T-helper 17 cell (primary cell): ENCODE measurements around the gene HIPK3. TPM values are rescaled to one million over a fixed set of nuclear protein-coding genes. Genes with fewer than 3 reads are reported as not detected.
"Not testable (repeated sequence)": the region's sequence is repeated elsewhere in the genome, so short reads cannot be mapped to it uniquely, and the experiment has no call there.

ENCODE experiments used
- ATAC-seq: fragments of 150-1000 bp; cut with Tn5 transposase; 2 replicates; pipeline ENCODE4 v1.10.0; 2021; ENCODE audit warnings: mild to moderate bottlenecking, moderate library complexity
- DNase-seq, 3 donors: peaks; one replicate each; pipeline versions ENCODE4 v3.0.0 to v3.0.0-alpha.2; 2020 to 2021
- H3K9me3 ChIP-seq: one replicate; pipeline ENCODE4 v1.7.0; 2013; ENCODE audit warnings: low read length, mild to moderate bottlenecking; ENCODE audit not compliant: control insufficient read depth, poor library complexity, severe bottlenecking
- H3K27ac Mint-ChIP-seq: one replicate; pipeline ENCODE4 v1.8.0; 2022; ENCODE audit warnings: mild to moderate bottlenecking, moderate library complexity, mixed read lengths
- H3K27me3 Mint-ChIP-seq: one replicate; pipeline ENCODE4 v1.8.0; 2022; ENCODE audit warnings: mixed read lengths
- H3K36me3 Mint-ChIP-seq: one replicate; pipeline ENCODE4 v1.8.0; 2022; ENCODE audit warnings: low read depth, mixed read lengths
- H3K4me1 Mint-ChIP-seq: one replicate; pipeline ENCODE4 v1.8.0; 2022; ENCODE audit warnings: mild to moderate bottlenecking, mixed read lengths
- H3K4me3 Mint-ChIP-seq: one replicate; pipeline ENCODE4 v1.8.0; 2022; ENCODE audit warnings: mild to moderate bottlenecking, moderate library complexity, mixed read lengths
- total RNA-seq, 4 donors: library from RNA in 2 of 4; stranded (reverse) in 2 of 4; gene quantifications; one replicate each; pipeline ENCODE4 v1.2.3 and lab custom pipeline; 2022 to 2026

The HIPK3 gene
- total RNA-seq, 2 donors from 2014 or later, result 59.7 to 64.1 TPM

DNA sequence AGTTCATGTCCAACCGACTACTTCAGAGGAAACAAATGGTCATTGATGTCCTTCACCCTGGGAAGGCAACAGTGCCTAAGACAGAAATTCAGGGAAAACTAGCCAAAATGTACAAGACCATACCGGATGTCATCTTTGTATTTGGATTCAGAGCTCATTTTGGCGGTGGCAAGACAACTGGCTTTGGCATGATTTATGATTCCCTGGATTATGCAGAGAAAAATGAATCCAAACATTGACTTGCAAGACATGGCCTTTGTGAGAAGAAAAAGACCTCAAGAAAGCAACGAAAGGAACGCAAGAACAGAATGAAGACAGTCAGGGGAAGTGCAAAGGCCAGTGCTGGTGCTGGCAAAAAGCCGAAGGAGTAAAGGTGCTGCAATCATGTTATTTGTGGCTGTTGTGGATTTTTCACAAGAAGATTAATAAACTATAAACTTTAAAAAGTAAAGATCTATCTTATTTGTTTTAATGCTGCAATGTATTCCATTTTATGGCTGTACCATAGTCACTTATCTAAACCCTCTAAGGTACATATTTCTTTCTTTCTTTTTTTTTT, 20.1 kb upstream of the HIPK3 start:
- Mint-ChIP-seq H3K27me3 (no peaks in the 10 kb centered on the region), H3K27ac (no peak overlapping the region), H3K4me3 (no peak overlapping the region), H3K4me1 (no peaks in the 10 kb centered on the region), H3K36me3 (no peaks in the 10 kb centered on the region)
- no peak for ATAC-seq
- no peaks in the 10 kb centered on the region for H3K9me3 ChIP-seq
- no peak for DNase-seq

DNA sequence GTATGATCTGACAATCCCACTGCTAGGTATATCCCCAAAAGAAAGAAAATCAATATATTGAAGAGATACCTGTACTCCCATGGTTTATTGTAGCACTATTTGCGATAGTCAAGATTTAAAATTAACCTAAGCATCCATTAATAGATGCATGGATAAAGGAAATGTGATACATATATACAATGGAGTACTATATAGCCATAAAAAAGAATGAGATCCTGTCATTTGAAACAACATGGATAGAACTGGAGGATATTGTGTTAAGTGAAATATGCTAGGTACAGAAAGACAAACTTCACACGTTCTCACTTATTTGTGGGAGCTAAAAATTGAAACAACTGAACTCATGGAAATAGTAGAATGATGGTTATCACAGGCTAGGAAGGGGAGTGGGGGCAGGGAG, 14.6 kb upstream of the HIPK3 start:
- H3K4me1 Mint-ChIP-seq, result no peaks in the 10 kb centered on the region
- DNase-seq (no peak), ATAC-seq (no peak)
- no peak overlapping the region for H3K4me3 Mint-ChIP-seq
- H3K27me3 Mint-ChIP-seq, result peaks cover 9% of the 10 kb centered on the region
- H3K27ac Mint-ChIP-seq, result no peak overlapping the region
- no peaks in the 10 kb centered on the region for H3K9me3 ChIP-seq
- peaks cover under 1% of the 10 kb centered on the region for H3K36me3 Mint-ChIP-seq

DNA sequence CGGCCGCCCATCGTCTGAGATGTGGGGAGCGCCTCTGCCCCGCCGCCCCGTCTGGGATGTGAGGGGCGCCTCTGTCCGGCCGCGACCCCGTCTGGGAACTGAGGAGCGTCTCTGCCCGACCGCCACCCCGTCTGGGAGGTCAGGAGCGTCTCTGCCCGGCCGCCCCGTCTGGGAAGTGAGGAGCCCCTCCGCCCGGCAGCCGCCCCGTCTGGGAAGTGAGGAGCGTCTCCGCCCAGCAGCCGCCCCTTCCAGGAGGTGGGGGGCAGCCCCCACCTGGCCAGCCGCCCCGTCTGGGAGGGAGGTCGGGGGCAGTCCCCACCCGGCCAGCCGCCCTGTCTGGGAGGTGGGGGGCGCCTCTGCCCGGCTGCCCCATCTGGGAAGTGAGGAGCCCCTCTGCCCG, 13.5 kb upstream of the HIPK3 start:
- ATAC-seq, H3K4me1 Mint-ChIP-seq, H3K9me3 ChIP-seq, H3K36me3 Mint-ChIP-seq, H3K4me3 Mint-ChIP-seq, H3K27ac Mint-ChIP-seq, DNase-seq: not testable (repeated sequence)
- peaks cover 19% of the 10 kb centered on the region for H3K27me3 Mint-ChIP-seq

DNA sequence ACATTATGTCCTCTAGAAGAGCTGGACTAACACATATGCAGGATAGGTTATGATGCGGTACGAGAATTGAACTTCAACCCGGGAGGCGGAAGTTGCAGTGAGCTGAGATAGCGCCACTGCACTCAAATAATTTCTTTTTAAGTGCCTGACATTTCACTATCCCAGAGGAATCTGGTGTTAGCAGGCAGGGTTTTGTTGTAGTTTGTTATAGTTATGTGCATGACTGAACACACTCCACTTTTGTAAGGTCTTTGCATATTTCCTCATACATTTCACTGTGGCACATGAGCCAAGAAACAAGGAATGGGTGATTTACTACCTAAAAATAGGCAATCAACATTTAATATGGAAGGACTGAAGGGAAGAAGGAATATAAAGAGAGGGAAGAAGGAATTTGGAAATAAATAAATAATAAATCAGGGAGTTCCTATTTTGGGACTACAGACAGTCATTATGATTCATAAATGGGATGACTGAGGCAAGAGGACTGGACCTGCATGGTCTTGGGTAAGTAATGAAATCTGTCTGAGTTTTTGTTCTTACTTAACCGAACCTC, 8.7 kb upstream of the HIPK3 start:
- Mint-ChIP-seq H3K27me3 (peaks cover 20% of the 10 kb centered on the region), H3K27ac (no peak overlapping the region), H3K4me3 (no peak overlapping the region), H3K36me3 (peaks cover 2% of the 10 kb centered on the region), H3K4me1 (peaks cover 2% of the 10 kb centered on the region)
- no peak for ATAC-seq
- DNase-seq, result no peak
- no peaks in the 10 kb centered on the region for H3K9me3 ChIP-seq

DNA sequence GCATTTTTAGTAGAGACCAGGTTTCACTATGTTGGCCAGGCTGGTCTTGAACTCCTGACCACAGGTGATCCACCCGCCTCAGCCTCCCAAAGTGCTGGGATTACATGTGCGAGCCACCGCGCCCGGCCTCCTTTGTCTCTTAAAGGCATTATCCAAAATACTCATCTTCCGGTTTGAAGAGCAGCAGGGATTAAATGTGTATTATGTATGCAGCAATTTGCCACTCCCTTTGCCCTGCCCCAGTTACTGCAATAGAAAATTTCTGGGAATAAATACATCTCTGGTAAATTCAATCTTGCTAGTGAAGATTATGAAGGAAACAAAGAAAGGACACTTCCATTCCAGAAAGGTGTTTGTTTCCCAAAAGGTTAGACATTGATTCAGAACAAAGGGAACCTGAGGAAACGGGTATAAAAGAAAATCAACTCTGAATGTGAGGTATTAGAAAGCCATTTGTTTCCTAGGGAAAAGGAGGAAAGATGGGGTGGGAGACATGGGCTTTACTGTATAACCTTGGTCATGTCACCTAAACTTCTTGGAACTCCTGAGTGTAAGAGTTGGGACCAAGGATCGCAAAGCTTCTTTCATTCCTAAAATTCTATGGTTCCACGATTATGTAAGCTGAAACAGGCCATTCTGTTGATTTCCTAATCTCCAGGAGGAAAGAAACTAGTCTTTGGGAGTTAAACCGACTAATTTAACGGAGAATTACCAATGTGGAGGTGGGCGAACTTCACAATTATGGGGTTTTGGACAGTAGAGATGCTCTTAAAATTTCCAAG, 959 bp upstream of the HIPK3 start:
- no peaks in the 10 kb centered on the region for H3K36me3 Mint-ChIP-seq
- ATAC-seq, result no peak
- H3K9me3 ChIP-seq, result no peaks in the 10 kb centered on the region
- peak overlapping the region; percentile 95 for H3K27ac Mint-ChIP-seq
- H3K4me1 Mint-ChIP-seq, result peaks cover 23% of the 10 kb centered on the region
- no peaks in the 10 kb centered on the region for H3K27me3 Mint-ChIP-seq
- peak overlapping the region; percentile 98 for H3K4me3 Mint-ChIP-seq
- DNase-seq, result no peak

DNA sequence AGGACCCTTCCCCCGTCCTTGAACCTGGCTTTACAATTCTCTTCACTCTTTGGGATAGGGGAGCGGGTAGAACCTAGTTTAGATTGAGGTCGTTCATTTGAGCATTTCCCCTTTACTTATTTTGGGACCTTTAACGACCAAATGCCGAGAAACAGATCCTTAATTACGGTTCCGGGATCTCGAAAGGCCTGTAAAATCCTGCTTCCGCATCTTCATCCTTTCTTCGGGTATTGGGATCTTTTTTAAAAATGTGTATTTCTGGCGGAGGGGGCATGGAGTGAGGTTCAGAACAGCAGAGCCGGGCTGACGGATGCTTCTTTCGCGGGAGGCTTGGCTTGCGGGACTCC, 395 bp upstream of the HIPK3 start:
- ATAC-seq (no peak), DNase-seq (no peak)
- Mint-ChIP-seq H3K27ac (peak overlapping the region; percentile 95), H3K4me3 (peak overlapping the region; percentile 98), H3K4me1 (peaks cover 29% of the 10 kb centered on the region), H3K27me3 (no peaks in the 10 kb centered on the region), H3K36me3 (no peaks in the 10 kb centered on the region)
- no peaks in the 10 kb centered on the region for H3K9me3 ChIP-seq

DNA sequence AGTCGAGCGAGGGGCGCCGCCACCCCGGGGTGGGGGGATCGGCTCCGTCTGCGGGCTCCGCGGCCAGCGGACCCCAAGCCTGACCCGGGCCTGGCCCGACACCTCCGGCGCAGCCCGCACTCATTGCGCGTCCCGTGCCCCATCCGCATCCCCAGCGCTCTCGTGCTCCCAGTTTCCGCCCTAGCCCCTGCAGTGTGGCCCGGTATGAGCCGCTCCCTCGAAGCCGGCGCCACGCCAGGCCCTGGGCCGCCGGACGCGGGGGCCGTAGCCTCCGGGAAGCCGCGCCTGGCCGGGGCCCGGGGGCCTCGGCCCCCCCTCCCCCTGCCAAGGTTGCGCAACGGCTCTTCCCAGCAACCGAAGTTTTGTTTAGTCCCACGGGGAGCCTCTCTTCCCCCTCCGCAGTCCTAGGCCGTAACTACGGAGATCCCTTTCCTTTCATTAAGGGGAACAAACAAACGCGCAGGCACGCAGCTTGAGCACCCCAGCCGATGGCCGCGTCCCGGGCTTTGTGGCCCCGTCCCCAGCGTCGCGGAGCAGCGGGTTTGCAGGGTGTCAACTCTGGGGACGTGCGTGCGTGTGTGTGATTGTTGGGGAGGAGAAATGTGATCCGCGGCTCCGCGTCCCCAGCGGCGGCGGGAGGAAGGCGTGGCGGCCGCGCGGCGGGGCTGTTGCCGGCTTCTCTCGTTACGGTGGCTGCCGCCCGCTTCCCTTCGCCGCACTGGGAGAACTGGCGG, 883 bp downstream of the HIPK3 start:
- DNase-seq (peak; percentile 52 to 62 (median 59)), ATAC-seq (peak; percentile 66)
- peak overlapping the region; percentile 98 for H3K4me3 Mint-ChIP-seq
- H3K27me3 Mint-ChIP-seq, result no peaks in the 10 kb centered on the region
- H3K27ac Mint-ChIP-seq, result peak overlapping the region; percentile 95
- peaks cover 39% of the 10 kb centered on the region for H3K4me1 Mint-ChIP-seq
- H3K9me3 ChIP-seq, result no peaks in the 10 kb centered on the region
- H3K36me3 Mint-ChIP-seq, result no peaks in the 10 kb centered on the region

DNA sequence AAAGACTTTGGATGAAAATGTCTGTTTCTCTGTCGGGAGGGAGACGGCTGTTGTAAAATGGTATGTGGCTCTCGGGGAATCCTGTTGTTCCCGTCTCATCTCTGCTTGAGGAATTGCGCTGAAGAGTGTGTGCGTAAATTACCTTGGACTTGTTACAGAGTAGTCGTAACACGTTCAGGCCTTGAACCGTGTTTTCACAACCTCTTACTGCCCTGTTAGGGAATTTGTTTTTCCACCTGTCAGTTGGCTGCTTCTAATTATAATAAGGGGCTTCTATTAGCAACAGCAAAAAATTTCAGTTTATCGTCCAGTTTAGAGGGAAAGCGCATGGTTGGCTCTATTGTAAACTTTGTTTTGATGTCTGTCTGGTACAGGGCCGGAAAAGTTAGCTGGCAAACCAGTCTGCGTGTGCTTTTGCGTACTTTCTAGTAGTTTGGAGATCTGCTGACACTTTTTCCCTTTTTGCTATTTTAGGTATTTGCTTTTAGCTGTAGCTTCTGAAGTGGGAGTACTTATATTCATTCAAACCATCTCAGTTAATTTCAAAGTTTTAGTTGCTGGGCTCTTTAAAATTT, 1.5 kb downstream of the HIPK3 start:
- ATAC-seq, result peak; percentile 17
- no peak for DNase-seq
- Mint-ChIP-seq H3K36me3 (no peaks in the 10 kb centered on the region), H3K4me1 (peaks cover 43% of the 10 kb centered on the region), H3K27me3 (no peaks in the 10 kb centered on the region), H3K27ac (peak overlapping the region; percentile 95), H3K4me3 (peak overlapping the region; percentile 98)
- no peaks in the 10 kb centered on the region for H3K9me3 ChIP-seq

DNA sequence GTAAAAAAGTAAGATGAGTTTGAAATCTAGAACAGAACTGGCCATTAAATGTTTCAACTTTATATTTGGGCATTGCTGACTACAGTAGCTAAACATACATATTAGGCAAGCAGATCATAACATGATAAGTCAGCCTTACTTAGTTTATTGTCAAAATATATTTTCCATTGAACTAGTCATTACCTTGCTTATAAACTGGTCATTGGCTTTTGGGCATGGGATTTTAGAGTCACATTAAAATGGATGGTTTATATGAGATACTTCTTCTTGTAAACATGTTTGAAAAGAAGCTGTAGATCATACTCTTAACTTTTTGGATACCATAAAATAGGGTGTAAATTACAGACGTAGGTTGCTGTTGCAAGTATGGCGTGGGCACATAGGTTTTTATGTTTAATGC, 2.7 kb downstream of the HIPK3 start:
- H3K9me3 ChIP-seq, result no peaks in the 10 kb centered on the region
- Mint-ChIP-seq H3K4me1 (peaks cover 46% of the 10 kb centered on the region), H3K36me3 (no peaks in the 10 kb centered on the region), H3K27ac (peak overlapping the region; percentile 95), H3K4me3 (peak overlapping the region; percentile 31), H3K27me3 (no peaks in the 10 kb centered on the region)
- no peak for DNase-seq
- ATAC-seq, result no peak

DNA sequence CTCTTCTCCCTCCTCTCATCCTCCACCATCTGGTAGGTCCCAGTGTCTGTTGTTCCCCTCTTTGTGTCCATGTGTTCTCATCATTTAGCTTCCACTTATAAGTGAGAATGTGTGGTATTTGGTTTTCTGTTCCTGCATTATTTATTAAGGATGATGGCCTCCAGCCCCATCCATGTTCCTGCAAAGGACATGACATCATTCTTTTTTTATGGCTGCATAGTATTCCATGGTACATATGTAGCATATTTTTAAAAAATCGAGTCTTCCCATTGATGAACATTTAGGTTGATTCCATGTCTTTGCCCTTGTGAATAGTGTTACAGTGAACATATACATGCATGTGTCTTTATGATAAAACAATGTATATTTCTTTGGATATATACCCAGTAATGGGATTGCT, 4.2 kb downstream of the HIPK3 start:
- not testable (repeated sequence) for ATAC-seq, H3K27me3 Mint-ChIP-seq, H3K4me3 Mint-ChIP-seq, DNase-seq, H3K36me3 Mint-ChIP-seq, H3K9me3 ChIP-seq
- Mint-ChIP-seq H3K27ac (peak overlapping the region; percentile 57), H3K4me1 (peaks cover 41% of the 10 kb centered on the region)

DNA sequence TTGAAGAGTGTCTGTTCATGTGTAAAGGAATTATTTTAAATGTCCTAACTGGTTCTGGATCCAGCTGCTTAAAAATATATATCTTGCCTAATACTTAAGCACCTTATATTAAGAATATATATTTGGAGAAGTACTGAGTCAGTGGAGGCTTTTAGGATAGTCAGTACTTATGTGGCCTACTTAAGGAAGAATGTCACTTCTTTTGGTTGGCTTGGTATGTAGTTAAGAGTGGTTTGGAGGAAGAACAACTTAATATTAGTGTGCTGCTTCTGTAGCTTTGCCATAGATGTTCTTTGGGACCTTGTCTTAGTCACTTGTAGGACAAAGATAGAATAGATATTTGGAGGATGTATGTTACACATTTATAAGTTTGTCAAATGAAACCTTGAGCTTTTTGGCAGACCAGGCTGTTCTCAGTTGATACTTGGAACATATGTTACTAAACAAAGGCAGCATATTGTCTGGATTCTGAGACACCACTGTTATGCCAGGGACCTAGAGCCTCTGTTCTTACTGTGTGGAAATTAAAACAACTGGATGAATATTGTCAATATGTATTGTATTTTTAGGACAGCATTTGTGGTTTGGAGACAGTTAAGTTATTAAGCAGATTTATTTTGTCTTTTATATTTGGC, 4.9 kb downstream of the HIPK3 start:
- H3K9me3 ChIP-seq, result no peaks in the 10 kb centered on the region
- Mint-ChIP-seq H3K4me1 (peaks cover 38% of the 10 kb centered on the region), H3K36me3 (no peaks in the 10 kb centered on the region), H3K4me3 (peak overlapping the region; percentile 12), H3K27me3 (no peaks in the 10 kb centered on the region), H3K27ac (peak overlapping the region; percentile 57)
- DNase-seq (no peak), ATAC-seq (no peak)

DNA sequence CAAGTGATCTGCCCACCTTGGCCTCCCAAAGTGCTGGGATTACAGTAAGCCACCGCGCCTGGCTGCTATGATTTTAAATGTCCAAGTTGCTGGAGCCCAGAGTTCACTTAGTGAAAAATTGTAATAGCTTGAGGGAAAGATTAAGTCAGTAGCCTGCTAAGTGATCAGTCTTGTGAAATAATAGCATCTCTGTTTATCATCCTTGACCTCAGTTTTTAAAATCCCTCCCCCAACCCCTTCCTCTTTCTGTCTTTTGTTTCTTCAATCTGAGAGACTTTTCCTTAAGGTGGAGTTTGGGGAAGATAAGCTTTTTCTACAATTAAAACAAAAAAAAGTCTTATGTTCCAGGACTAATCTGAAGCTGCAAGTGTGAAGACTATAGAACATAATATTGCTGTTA, 6.4 kb downstream of the HIPK3 start:
- H3K9me3 ChIP-seq, result no peaks in the 10 kb centered on the region
- no peak overlapping the region for H3K4me3 Mint-ChIP-seq
- ATAC-seq (no peak), DNase-seq (no peak)
- peaks cover 40% of the 10 kb centered on the region for H3K4me1 Mint-ChIP-seq
- H3K27me3 Mint-ChIP-seq, result no peaks in the 10 kb centered on the region
- H3K36me3 Mint-ChIP-seq, result no peaks in the 10 kb centered on the region
- no peak overlapping the region for H3K27ac Mint-ChIP-seq

DNA sequence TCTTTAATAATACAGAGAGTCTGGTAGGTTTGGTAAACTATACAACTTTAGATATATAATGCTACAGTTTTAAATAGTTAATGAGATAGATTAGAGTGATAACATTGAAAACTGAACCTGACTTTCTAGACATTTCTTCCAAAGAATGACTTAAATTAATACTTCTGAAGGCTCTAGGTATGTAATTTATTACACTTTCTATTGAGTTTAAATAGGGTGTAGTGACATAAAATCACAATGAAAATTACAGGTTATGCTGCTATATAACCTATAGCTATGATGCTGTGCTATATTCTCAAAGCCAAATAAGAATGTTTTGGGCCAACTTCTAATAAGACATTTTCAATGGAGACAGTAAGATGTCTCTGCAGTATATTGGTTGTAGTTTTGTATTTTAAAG, 7.7 kb downstream of the HIPK3 start:
- H3K9me3 ChIP-seq, result no peaks in the 10 kb centered on the region
- DNase-seq (no peak), ATAC-seq (no peak)
- Mint-ChIP-seq H3K27ac (peak overlapping the region; percentile 49), H3K4me1 (peaks cover 42% of the 10 kb centered on the region), H3K27me3 (no peaks in the 10 kb centered on the region), H3K36me3 (peaks cover 3% of the 10 kb centered on the region), H3K4me3 (no peak overlapping the region)
